Measurements from ENCODE around the gene TOP2A.

TOP2A gene

DNA sequence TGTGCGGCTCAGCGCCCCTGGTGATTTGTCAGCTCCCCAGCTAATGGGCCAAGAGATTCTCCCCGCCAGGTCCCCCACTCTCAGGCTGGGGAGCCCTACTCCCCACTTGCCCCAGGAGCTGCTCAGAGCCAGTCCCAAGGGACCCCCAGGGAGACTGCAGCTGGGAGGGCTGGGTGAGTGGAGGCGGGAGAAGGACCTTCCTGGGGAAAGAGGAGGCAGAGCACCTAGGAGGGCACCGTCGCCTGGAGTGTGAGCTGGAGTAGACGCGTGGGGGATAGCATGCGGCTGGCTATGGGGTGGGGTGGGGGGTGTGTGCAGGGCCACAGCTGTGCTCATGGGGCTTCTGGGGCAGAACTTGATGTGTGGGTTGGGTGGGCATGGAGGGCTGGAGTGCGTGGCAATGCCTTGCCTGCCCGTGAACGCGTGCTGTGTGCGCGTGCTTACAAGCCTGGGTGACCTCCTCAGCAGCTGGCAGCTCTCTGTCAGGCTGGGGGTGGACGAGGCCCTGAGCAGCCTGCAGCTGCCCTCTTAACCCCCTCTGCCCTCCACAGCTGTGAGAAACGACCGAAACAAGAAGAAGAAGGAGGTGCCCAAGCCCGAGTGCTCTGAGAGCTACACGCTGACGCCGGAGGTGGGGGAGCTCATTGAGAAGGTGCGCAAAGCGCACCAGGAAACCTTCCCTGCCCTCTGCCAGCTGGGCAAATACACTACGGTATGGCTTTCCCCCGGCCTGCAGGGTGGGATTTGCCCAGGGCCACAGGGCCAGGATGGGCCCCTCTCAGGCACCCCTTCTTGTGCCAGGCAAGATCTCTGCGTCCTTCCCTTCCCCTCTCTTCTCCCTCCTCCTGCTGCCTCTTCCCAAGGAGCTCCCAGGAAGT lies 66.1 kb downstream of the TOP2A start:
- H3K4me3 ChIP-seq (ENCODE audit: low read depth, low read length): no peak overlapping the region
- TF ChIP-seq CTCF (IDR thresholded peaks at IDR 0.05; ENCODE audit: low read depth, low read length, missing control alignments): no peak
- DNase-seq (ENCODE audit: low read depth): no peak

GRCh38 chr17:40350689-40351358 lies 66.9 kb downstream of the TOP2A start:
- H3K4me3 ChIP-seq (ENCODE audit: low read depth, low read length): no peak overlapping the region
- TF ChIP-seq CTCF (IDR thresholded peaks at IDR 0.05; ENCODE audit: low read depth, low read length, missing control alignments): no peak
- DNase-seq (ENCODE audit: low read depth): no peak

GRCh38 chr17:40349895-40350688 lies 67.6 kb downstream of the TOP2A start:
- no peak for DNase-seq (ENCODE audit: low read depth)
- TF ChIP-seq CTCF (IDR thresholded peaks at IDR 0.05; ENCODE audit: low read depth, low read length, missing control alignments): no peak
- H3K4me3 ChIP-seq (ENCODE audit: low read depth, low read length): no peak overlapping the region

- no peak for DNase-seq (ENCODE audit: low read depth)
- no peak overlapping the region for H3K4me3 ChIP-seq (ENCODE audit: low read depth, low read length)
- TF ChIP-seq CTCF (IDR thresholded peaks at IDR 0.05; ENCODE audit: low read depth, low read length, missing control alignments): no peak
These were observed 68.2 kb downstream of the TOP2A start for GRCh38 chr17:40349477-40349894.

DNA sequence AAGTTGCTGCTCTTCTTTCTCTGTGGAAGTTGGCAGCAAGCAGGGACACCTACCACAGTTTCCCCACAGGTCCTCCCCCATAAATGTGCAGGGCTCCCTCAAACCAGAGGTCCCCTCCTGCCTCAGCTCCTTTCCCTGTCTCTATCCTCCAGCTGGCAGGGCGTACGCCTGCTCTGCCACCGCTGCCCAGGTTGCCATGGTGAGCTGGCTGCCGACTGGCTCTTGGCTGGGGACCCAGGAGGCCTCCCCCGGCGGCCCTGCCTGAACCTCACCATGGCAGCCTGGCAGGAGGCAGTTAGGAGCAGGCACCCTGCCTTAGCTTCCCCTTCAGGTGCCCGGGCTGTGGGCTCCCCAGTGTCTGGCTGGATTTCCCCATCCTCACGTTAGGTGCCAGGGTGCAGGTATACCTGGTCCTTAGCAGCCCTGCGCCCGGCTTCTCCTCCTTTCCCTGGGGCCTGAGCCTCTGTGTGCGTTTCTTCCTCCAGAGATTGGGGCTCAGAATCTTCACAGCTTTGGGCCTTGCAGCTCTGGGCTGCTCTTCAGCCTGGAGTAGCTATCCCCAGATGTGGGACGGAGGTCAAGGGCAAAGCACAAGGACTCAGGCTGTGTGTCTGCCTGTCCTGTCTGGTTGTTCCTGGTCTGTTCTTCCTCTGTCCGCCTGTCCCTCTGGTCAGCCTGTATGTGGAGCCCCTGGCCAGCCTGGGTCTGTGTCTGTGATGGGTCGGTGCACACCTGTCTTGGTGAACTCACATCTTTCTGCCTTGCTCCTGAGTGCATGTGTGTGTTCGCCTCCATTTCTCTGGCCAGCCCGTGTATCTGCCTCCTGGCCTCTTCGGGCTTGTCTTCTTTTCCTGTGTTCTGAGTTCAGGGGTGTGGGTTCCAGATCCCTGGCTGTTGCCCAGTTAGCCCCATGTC lies 68.9 kb downstream of the TOP2A start:
- DNase-seq (ENCODE audit: low read depth): no peak
- no peak for TF ChIP-seq CTCF (IDR thresholded peaks at IDR 0.05; ENCODE audit: low read depth, low read length, missing control alignments)
- no peak overlapping the region for H3K4me3 ChIP-seq (ENCODE audit: low read depth, low read length)

DNA sequence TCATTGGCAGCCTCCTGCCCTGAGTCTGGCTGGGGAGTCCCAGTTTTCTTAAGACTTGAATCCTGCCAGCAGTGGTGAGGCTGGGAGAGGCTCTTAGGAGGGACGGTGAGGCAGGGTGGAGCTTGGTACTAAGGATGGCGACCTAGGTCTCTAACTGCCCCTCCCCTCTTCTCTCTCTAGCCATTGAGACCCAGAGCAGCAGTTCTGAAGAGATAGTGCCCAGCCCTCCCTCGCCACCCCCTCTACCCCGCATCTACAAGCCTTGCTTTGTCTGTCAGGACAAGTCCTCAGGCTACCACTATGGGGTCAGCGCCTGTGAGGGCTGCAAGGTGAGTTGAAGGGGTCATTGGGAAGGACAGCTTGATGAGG lies 69.6 kb downstream of the TOP2A start:
- no peak for DNase-seq (ENCODE audit: low read depth)
- no peak overlapping the region for H3K4me3 ChIP-seq (ENCODE audit: low read depth, low read length)
- no peak for TF ChIP-seq CTCF (IDR thresholded peaks at IDR 0.05; ENCODE audit: low read depth, low read length, missing control alignments)
